ENCODE measurements around the gene EFEMP1. TPM values are rescaled to one million over a fixed set of nuclear protein-coding genes. Genes with fewer than 3 reads are reported as not detected.

EFEMP1 gene
- total and polyA plus RNA-seq, 4 donors = 0.65 to 11.5 (median 6.5) TPM

DNA sequence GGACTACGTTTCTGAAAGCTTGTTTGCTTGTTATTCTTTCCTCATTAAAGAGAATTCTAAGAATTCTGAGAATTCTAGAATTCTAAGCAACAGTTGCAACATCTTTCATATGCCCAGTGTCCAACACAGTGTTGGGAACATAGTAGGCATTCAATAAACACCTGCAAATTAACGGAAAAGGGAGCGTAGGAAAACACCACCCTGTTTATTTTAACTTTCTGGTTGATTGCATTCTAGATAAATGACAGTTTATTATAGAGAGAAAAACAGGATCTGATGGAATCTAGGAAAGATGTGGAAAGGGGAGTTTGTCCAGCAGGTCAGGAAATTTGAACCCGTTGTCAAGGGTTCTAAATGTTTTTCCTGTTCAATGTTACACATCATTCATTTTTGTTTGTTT lies 24.2 kb upstream of the EFEMP1 start:
- Histone ChIP-seq H3K9me3 (ENCODE audit: control insufficient read depth in 4 of 4, low read length in 3 of 4) (no peaks in the 10 kb centered on the region), H3K27me3 (ENCODE audit: control insufficient read depth in 4 of 4, insufficient read depth in 4 of 4, low read length in 3 of 4) (no peaks in the 10 kb centered on the region), H3K4me1 (ENCODE audit: control insufficient read depth in 4 of 4, insufficient read depth in 4 of 4, low read length in 3 of 4) (no peaks in the 10 kb centered on the region), H3K36me3 (ENCODE audit: control insufficient read depth in 4 of 4, insufficient read depth in 3 of 4, low read depth in 1 of 4, low read length in 3 of 4) (no peaks in the 10 kb centered on the region), H3K9ac (ENCODE audit: low read depth in 1 of 2, low read length in 2 of 2) (no peak overlapping the region), H3K27ac (ENCODE audit: low read depth in 1 of 2, low read length in 2 of 2) (no peak overlapping the region), H3K4me3 (ENCODE audit: low read depth in 1 of 3, low read length in 3 of 3) (no peak overlapping the region)
- 67% methylated on average over 4 of the region's 4 CpGs for WGBS
- no peak for DNase-seq (ENCODE audit: low spot score)
- no peak for TF ChIP-seq HNF4A (conservative IDR thresholded peaks at IDR 0.05)

- H3K27me3 ChIP-seq (ENCODE audit: control insufficient read depth in 4 of 4, insufficient read depth in 4 of 4, low read length in 3 of 4) = no peaks in the 10 kb centered on the region
- TF ChIP-seq EGR1 (IDR thresholded peaks at IDR 0.05; ENCODE audit: low read depth in 2 of 2) (no peak), HNF4A (conservative IDR thresholded peaks at IDR 0.05) (no peak), YY1 (IDR thresholded peaks at IDR 0.05) (no peak), FOXA2 (IDR thresholded peaks at IDR 0.05) (no peak)
- TF ChIP-seq, protein P1, sequence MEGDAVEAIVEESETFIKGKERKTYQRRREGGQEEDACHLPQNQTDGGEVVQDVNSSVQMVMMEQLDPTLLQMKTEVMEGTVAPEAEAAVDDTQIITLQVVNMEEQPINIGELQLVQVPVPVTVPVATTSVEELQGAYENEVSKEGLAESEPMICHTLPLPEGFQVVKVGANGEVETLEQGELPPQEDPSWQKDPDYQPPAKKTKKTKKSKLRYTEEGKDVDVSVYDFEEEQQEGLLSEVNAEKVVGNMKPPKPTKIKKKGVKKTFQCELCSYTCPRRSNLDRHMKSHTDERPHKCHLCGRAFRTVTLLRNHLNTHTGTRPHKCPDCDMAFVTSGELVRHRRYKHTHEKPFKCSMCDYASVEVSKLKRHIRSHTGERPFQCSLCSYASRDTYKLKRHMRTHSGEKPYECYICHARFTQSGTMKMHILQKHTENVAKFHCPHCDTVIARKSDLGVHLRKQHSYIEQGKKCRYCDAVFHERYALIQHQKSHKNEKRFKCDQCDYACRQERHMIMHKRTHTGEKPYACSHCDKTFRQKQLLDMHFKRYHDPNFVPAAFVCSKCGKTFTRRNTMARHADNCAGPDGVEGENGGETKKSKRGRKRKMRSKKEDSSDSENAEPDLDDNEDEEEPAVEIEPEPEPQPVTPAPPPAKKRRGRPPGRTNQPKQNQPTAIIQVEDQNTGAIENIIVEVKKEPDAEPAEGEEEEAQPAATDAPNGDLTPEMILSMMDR (IDR thresholded peaks at IDR 0.05; ENCODE audit: low read depth, low read length, missing input control) = no peak
- WGBS = 91% methylated on average over 1 of the region's 1 CpG
Measured at GRCh38 chr2:55946793-55947192, 23.2 kb upstream of the EFEMP1 start.

GRCh38 chr2:55943466-55943865 lies 19.9 kb upstream of the EFEMP1 start:
- Histone ChIP-seq H3K36me3 (ENCODE audit: control insufficient read depth in 4 of 4, insufficient read depth in 3 of 4, low read depth in 1 of 4, low read length in 3 of 4) (no peaks in the 10 kb centered on the region), H3K9ac (ENCODE audit: low read depth in 1 of 2, low read length in 2 of 2) (no peak overlapping the region), H3K27me3 (ENCODE audit: control insufficient read depth in 4 of 4, insufficient read depth in 4 of 4, low read length in 3 of 4) (no peaks in the 10 kb centered on the region), H3K27ac (ENCODE audit: low read depth in 1 of 2, low read length in 2 of 2) (no peak overlapping the region), H3K9me3 (ENCODE audit: control insufficient read depth in 4 of 4, low read length in 3 of 4) (no peaks in the 10 kb centered on the region), H3K4me3 (ENCODE audit: low read depth in 1 of 3, low read length in 3 of 3) (no peak overlapping the region), H3K4me1 (ENCODE audit: control insufficient read depth in 4 of 4, insufficient read depth in 4 of 4, low read length in 3 of 4) (no peaks in the 10 kb centered on the region)
- DNase-seq (ENCODE audit: low spot score) = no peak
- TF ChIP-seq REST (IDR thresholded peaks at IDR 0.05) = no peak
- 86% methylated on average over 1 of the region's 1 CpG for WGBS

More at GRCh38 chr2:55946793-55947192, 23.2 kb upstream of the EFEMP1 start:
- H3K9me3 ChIP-seq (ENCODE audit: control insufficient read depth in 4 of 4, low read length in 3 of 4) = no peaks in the 10 kb centered on the region
- H3K4me3 ChIP-seq (ENCODE audit: low read depth in 1 of 3, low read length in 3 of 3) = no peak overlapping the region
- DNase-seq (ENCODE audit: low spot score) = no peak
- no peak overlapping the region for H3K9ac ChIP-seq (ENCODE audit: low read depth in 1 of 2, low read length in 2 of 2)
- H3K36me3 ChIP-seq (ENCODE audit: control insufficient read depth in 4 of 4, insufficient read depth in 3 of 4, low read depth in 1 of 4, low read length in 3 of 4) = no peaks in the 10 kb centered on the region
- H3K27ac ChIP-seq (ENCODE audit: low read depth in 1 of 2, low read length in 2 of 2) = no peak overlapping the region
- H3K4me1 ChIP-seq (ENCODE audit: control insufficient read depth in 4 of 4, insufficient read depth in 4 of 4, low read length in 3 of 4) = no peaks in the 10 kb centered on the region

GRCh38 chr2:55936351-55936750 lies 12.8 kb upstream of the EFEMP1 start:
- no peaks in the 10 kb centered on the region for H3K4me1 ChIP-seq (ENCODE audit: control insufficient read depth in 4 of 4, insufficient read depth in 4 of 4, low read length in 3 of 4)
- no peak for DNase-seq (ENCODE audit: low spot score)
- no peak overlapping the region for H3K9ac ChIP-seq (ENCODE audit: low read depth in 1 of 2, low read length in 2 of 2)
- 67% methylated on average over 3 of the region's 3 CpGs for WGBS
- TF ChIP-seq MAX (IDR thresholded peaks at IDR 0.05) = no peak
- no peak for TF ChIP-seq HNF4G (IDR thresholded peaks at IDR 0.05)
- TF ChIP-seq RAD21 (IDR thresholded peaks at IDR 0.05) = no peak
- TF ChIP-seq HNF4A (conservative IDR thresholded peaks at IDR 0.05) = no peak
- TF ChIP-seq JUND (IDR thresholded peaks at IDR 0.05) = no peak
- no peak for TF ChIP-seq SP1 (IDR thresholded peaks at IDR 0.05)
- no peak for TF ChIP-seq EGR1 (IDR thresholded peaks at IDR 0.05; ENCODE audit: low read depth in 2 of 2)
- TF ChIP-seq TAF1 (conservative IDR thresholded peaks at IDR 0.05) = no peak
- H3K9me3 ChIP-seq (ENCODE audit: control insufficient read depth in 4 of 4, low read length in 3 of 4) = no peaks in the 10 kb centered on the region
- H3K27ac ChIP-seq (ENCODE audit: low read depth in 1 of 2, low read length in 2 of 2) = no peak overlapping the region
- peaks cover 0 to 2% (median 0%) of the 10 kb centered on the region in 4 donors for H3K27me3 ChIP-seq (ENCODE audit: control insufficient read depth in 4 of 4, insufficient read depth in 4 of 4, low read length in 3 of 4)
- H3K4me3 ChIP-seq (ENCODE audit: low read depth in 1 of 3, low read length in 3 of 3) = no peak overlapping the region
- H3K36me3 ChIP-seq (ENCODE audit: control insufficient read depth in 4 of 4, insufficient read depth in 3 of 4, low read depth in 1 of 4, low read length in 3 of 4) = no peaks in the 10 kb centered on the region
